Stimulated activated CD8-positive, alpha-beta memory T cell treated with anti-CD3 and anti-CD28 coated beads, Interleukin-15, amount 100 ng/mL, for 48 hours (primary cell): ENCODE results near the gene TOR1AIP2.

Experiments
- DNase-seq, 2 donors: peaks; one replicate each; pipeline ENCODE4 v3.0.0-alpha.2; 2020; ENCODE audit warnings: low read depth in 2 of 2

The TOR1AIP2 gene

GRCh38 chr1:179877586-179878265 is at the start of gene TOR1AIP2:
TOR1AIP2 (minus strand) TSS chr1:179877803; CDS start chr1:179852665, 25,138 bp downstream.
- DNase-seq = peak; percentile 84

GRCh38 chr1:179926850-179927205 is 49.2 kb upstream of the TOR1AIP2 start:
- DNase-seq = no peak

GRCh38 chr1:179925922-179926849 is 48.6 kb upstream of the TOR1AIP2 start:
- no peak for DNase-seq

- DNase-seq = no peak
Observed at GRCh38 chr1:179925302-179925701, 47.7 kb upstream of the TOR1AIP2 start.

GRCh38 chr1:179924268-179924667 is 46.7 kb upstream of the TOR1AIP2 start:
- no peak for DNase-seq

GRCh38 chr1:179923029-179923428 is 45.4 kb upstream of the TOR1AIP2 start:
- no peak for DNase-seq

- DNase-seq = no peak
Observed at GRCh38 chr1:179921981-179922872, 44.6 kb upstream of the TOR1AIP2 start.

- DNase-seq = no peak
Observed at GRCh38 chr1:179921472-179921871, 43.9 kb upstream of the TOR1AIP2 start.

- no peak for DNase-seq
Observed at GRCh38 chr1:179917601-179918429, 40.2 kb upstream of the TOR1AIP2 start.

GRCh38 chr1:179911812-179912211 is 34.2 kb upstream of the TOR1AIP2 start:
- DNase-seq = no peak

GRCh38 chr1:179910934-179911333 is 33.3 kb upstream of the TOR1AIP2 start:
- DNase-seq = no peak

GRCh38 chr1:179889589-179889988 is 12.0 kb upstream of the TOR1AIP2 start:
- no peak for DNase-seq

- DNase-seq = no peak
Observed at GRCh38 chr1:179888071-179888470, 10.5 kb upstream of the TOR1AIP2 start.

GRCh38 chr1:179883745-179884138 is 6.1 kb upstream of the TOR1AIP2 start:
- DNase-seq = peak; percentile 37 to 46

- DNase-seq = no peak
Observed at GRCh38 chr1:179883040-179883744, 5.6 kb upstream of the TOR1AIP2 start.

GRCh38 chr1:179882253-179883039 is 4.8 kb upstream of the TOR1AIP2 start, which contains the start of gene TOR1AIP1:
TOR1AIP1 (plus strand) TSS chr1:179882285; CDS start chr1:179882503, 218 bp downstream.
- peak; percentile 95 to 97 for DNase-seq

GRCh38 chr1:179881642-179882252 is 4.1 kb upstream of the TOR1AIP2 start:
- DNase-seq = no peak

GRCh38 chr1:179879797-179880196 is 2.2 kb upstream of the TOR1AIP2 start:
- no peak for DNase-seq

GRCh38 chr1:179876300-179876715 is 1.3 kb downstream of the TOR1AIP2 start:
- no peak for DNase-seq
